HG03108 (cell line): ENCODE data around the gene PGBD5.

Experiments
- ATAC-seq: cut with Tn5 transposase; IDR thresholded peaks from one replicate; pipeline ENCODE4 v1.9.1; 2021; ENCODE audit warnings: moderate library complexity; ENCODE audit not compliant: unreplicated experiment

The PGBD5 gene

DNA sequence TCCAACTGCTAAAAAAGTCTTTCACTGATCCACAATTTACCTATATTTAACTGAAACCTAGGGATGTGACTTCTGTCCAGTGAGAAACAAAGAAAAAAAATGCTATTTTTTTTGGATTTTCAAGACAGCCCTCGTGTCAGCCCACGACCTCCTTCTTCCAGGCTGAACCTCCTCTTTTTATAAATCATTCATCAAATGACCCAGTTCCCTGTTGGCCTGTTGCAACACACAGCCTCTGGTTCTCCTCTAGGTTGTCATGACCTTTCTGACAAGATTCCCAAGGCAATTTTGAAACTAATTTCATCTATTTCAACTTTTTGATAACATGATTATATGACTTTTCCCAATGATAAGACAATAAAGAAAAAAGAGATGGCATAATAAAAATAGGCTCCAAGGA lies 74.6 kb downstream of the PGBD5 start:
- no peak for ATAC-seq

- ATAC-seq = no peak
These were observed 75.8 kb downstream of the PGBD5 start for GRCh38 chr1:230350208-230350921.

DNA sequence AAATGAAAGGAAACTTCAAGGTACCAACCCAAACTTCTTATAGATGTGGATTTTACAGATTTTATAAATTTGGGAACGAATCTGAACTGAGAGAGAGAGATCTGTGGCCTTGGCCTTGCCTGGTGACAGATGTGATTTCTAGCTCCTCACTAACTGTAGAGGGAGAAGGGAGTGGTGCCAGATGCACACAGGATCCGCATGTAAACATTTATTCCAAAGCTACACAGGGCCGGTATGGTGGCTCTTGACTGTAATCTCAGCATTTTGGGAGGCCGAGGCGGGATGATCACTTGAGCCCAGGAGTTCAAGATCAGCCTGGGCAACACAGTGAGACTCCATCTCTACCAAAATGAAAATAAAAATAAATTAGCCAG lies 77.1 kb downstream of the PGBD5 start:
- no peak for ATAC-seq

DNA sequence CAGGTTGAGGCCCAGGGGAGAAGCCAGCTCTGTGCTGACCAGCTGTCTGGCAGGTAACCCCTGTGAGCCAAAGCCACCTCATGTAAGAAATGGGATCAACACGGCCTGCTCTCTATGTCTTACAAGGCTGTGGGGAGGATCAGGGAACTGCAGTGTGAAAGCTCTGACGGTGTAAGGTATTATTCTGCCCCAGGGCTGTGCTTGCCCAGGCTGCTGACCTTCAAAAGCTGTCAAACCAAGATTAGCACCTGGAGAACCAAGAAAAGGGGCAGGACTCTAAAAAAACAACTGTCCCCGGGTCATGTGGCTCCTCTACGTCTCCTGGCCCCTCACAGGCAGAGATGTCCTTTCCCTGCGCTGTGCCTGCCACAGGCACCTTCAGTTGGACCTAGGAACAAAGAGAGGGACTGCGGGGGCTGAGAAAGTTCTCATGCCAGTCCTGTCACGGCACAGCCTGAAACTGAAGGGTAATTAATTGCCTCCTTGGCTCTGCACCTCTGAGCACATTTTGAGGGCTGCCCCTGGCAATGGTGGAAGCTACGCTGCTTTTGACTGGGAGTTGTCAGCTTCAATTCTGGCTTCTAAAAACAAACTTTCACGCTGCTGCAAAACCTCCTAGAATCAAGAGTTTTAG lies 77.6 kb downstream of the PGBD5 start:
- no peak for ATAC-seq

DNA sequence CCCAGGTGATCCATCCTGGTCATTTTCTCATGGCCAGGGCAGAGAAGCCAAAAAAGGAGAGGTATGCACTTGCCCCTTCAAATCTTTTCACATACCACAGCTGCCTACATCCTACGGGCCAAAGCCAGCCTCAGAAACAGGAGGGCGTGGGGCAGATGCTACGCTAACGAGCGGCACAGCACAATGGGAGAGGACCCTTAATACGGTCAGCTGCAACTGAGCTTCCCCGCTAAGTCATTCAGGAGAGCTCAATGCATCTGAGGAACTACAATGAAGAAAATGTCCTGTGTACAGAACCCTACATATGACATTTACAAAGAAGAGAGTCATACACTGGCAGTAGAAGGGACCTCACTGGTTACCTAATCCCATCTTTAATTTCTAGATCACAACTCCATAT lies 78.2 kb downstream of the PGBD5 start:
- no peak for ATAC-seq

DNA sequence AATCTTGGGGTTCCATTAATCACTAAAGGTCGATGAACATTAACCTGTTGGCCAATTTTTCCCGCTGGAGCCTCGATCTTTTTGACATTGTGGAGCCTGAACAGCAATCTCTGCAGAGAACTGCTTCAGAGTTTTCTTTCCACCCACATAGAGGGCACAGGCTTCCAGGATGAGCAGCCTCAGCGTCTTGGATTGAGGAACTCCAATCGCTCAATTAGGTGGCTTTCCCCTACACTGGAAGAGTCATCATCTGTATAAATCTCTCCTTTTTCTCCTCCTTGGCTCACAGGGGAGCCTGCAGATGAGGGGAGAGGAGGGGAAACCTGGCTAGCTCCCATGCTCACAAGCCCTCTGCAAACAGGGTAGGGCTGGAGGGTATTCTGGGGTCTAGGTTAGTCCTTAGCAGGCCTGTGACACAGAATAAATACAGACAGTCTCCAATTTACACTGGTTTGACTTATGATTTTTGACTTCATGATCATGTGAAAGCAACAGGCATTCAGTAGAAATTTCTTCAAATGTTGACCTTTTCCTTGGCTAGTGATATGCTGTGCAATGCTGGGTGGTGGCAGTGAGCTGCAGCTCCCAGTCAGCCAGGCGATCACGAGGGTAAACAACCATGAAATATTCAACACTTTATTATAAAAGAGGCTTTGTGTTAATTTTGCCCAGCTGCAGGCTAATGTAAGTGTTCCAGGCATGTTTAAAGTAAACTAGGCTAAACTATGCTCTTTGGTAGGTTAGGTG lies 80.8 kb downstream of the PGBD5 start:
- no peak for ATAC-seq

DNA sequence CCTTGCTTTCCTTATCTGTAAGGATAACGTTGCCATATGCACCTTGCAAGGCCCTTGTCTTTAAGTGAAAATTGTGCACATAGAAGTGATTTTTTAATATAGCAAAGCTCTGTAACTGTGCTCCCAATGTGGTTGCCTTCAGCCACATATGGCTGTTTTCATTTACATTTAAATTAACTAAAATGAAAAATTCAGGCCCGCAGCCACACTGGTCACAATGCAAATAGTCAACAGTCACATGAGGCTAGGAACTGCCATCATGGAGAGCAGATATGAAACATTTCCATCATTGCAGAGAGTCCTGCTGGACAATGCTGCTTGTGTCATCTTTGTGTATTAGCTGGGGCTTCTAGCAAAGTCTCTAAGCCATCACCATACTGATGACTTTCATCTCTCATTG lies 83.4 kb downstream of the PGBD5 start:
- no peak for ATAC-seq

DNA sequence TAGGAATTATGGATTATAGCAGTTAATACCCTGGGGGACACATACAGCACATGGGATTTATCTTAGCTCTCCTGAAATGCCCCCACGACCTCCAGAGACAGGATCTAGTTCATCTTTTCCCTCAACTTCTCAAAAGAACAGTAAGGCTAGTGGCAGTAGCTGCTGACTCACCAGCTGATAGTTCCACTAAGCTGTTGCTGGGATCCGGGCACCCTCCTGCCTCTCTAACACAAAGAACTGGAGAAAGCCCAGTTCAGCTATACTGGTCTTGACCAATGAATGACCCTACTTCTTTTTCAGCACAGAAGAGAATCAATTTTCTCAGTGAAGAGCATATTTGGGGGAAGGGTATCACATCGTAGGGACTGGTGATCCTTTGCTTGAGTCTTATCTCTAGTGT lies 84.1 kb downstream of the PGBD5 start:
- ATAC-seq = no peak

DNA sequence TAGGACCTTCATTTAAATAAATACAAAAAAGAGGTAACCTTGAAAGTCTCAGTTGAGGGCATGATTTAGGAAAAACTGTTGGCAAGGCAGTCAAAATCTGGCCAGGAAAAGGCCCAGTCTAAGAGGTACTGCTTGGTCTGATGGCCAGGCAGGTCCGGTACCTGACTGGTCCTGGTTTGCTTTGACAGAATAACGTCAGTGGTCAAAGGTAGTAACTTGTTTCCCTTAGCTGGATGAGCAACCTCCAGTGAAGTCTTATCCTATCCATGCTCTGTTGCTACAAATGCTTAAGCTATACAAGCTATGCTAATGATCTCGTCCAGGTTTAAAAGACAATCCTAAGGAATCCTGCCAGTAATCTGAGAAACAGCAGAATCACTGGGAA lies 85.0 kb downstream of the PGBD5 start:
- ATAC-seq = no peak

GRCh38 chr1:230340526-230341161 lies 85.5 kb downstream of the PGBD5 start:
- no peak for ATAC-seq

DNA sequence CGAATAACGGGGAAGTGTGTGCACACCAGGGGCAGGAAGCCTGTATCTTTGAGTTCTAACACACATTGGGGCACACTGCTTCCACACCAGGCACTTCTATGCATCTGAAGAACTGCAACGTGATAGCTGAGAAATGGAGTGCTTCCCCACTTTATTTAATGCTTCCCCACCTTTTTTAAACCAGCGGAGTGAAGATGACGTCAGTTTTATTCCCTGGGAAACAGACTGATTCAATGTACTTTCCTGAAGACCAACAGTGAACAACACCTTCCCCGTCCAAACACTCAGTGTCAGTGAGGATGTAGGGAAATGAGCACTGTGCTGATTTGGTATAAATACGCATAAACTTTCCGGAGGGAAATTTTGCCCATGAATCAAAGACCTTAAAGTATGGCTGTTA lies 87.1 kb downstream of the PGBD5 start:
- no peak for ATAC-seq

DNA sequence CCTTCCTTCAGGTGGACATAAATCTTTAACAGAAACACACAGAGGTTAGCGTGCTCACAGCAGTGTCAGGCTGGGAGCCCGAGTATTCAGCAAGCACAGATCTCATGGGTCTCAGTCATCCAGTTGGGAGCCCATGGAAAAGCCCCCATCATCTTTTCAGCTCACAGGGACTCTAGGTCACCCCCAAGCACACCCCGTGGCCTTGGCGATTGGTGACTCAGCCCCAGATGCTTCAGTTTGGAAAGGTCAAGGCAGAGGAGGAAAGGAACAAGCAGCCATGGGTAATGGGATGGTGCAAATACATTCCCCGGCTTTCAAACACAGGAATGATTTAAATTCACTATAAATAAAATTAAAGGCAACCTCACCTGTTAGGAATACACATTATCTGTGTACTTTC lies 88.9 kb downstream of the PGBD5 start:
- ATAC-seq = no peak

DNA sequence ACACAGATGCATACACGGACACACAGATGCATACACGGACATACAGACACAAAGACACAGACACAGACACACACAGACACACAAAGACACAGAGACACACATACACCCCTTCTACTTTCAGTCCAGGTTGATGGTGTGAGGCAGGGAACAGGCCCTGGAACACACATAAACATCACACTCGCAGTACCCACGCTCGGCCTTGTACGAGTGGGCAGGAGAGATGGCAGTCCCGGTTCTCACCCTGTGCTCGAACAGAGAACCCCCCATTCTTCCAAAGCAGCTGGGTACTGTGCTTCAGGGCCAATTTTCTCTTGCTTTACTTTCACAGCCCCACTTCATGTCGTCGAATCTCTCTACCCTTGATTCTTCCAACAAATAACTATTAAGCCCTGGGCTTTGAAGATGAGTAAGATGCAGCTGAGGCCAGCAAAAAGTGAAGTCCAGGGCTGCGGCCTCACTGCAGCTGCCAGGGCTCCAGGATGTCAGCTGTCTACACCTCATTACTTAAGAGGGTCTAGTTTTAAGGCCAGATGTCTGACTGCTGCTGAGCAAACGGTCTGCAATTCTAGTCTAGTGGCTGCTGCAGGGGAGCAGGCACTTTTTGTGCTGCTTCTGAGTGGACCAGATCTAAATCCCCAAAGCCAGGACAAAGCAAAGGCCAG lies 90.1 kb downstream of the PGBD5 start:
- no peak for ATAC-seq

GRCh38 chr1:230334447-230334837 lies 91.7 kb downstream of the PGBD5 start:
- no peak for ATAC-seq

GRCh38 chr1:230333590-230334446 lies 92.3 kb downstream of the PGBD5 start:
- no peak for ATAC-seq

DNA sequence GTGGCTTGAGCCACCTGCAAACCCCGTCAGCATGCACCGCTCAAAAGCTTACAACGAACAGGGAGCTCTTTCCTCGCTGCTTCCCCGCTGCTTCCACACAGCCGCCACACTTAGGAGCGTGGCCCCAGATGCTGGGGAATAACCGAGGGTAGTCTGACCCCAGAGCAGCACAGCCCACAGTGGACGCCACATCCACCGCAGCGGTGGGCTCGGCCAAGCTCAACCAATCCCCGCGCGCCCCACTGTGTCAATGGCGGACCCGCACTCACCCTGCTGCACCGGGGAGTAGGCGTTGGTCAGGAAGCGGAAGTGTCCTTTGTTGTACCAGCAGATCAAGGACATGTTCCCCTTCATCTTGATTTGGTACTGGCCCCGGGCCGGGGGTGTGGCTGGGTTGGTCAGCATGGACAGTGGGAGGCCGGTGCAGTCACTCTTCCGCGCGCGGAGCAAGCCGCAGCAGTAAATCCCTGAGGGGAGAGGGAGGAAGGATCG lies 93.5 kb downstream of the PGBD5 start:
- no peak for ATAC-seq

GRCh38 chr1:230332061-230332460 lies 94.1 kb downstream of the PGBD5 start:
- no peak for ATAC-seq

DNA sequence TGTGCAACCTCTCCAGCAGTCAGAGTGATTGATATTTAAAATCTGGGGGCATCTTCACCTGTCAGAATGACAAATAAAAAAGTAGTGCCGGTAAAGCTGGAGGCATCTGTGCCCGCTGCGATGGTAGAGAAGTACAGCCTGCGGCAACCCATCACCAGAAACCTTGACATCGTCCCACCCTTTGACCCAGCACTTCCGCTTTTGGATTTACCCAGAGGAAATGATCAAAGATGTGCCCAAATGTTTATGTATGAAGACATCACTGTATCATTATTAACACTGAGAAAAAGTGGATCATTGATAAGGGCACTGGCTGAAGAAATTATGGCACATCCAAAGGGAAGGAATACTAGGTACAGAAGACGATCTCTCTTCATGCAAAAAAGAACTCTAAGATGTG lies 96.0 kb downstream of the PGBD5 start:
- no peak for ATAC-seq

- no peak for ATAC-seq
These were observed 97.7 kb downstream of the PGBD5 start for GRCh38 chr1:230328342-230329015.

GRCh38 chr1:230327892-230328284 lies 98.2 kb downstream of the PGBD5 start:
- no peak for ATAC-seq
